ENCODE results near the gene WIF1.

WIF1 gene

GRCh38 chr12:65098364-65098763 is 22.7 kb downstream of the WIF1 start:
- no peak for TF ChIP-seq ZNF274 (IDR thresholded peaks at IDR 0.05; ENCODE audit: low read depth, low read length)
- H3K4me3 ChIP-seq (ENCODE audit: low read length): no peak overlapping the region

GRCh38 chr12:65094722-65095121 is 26.4 kb downstream of the WIF1 start:
- TF ChIP-seq ZNF274 (IDR thresholded peaks at IDR 0.05; ENCODE audit: low read depth, low read length): no peak
- no peak overlapping the region for H3K4me3 ChIP-seq (ENCODE audit: low read length)

- no peak for TF ChIP-seq ZNF274 (IDR thresholded peaks at IDR 0.05; ENCODE audit: low read depth, low read length)
- H3K4me3 ChIP-seq (ENCODE audit: low read length): no peak overlapping the region
Measured at GRCh38 chr12:65093606-65094005, 27.5 kb downstream of the WIF1 start.

GRCh38 chr12:65090461-65090860 is 30.6 kb downstream of the WIF1 start:
- no peak for TF ChIP-seq ZNF274 (IDR thresholded peaks at IDR 0.05; ENCODE audit: low read depth, low read length)
- no peak overlapping the region for H3K4me3 ChIP-seq (ENCODE audit: low read length)

GRCh38 chr12:65086236-65086635 is 34.9 kb downstream of the WIF1 start:
- TF ChIP-seq ZNF274 (IDR thresholded peaks at IDR 0.05; ENCODE audit: low read depth, low read length): no peak
- no peak overlapping the region for H3K4me3 ChIP-seq (ENCODE audit: low read length)

- TF ChIP-seq ZNF274 (IDR thresholded peaks at IDR 0.05; ENCODE audit: low read depth, low read length): no peak
- no peak overlapping the region for H3K4me3 ChIP-seq (ENCODE audit: low read length)
Measured at GRCh38 chr12:65084579-65084978, 36.5 kb downstream of the WIF1 start.

GRCh38 chr12:65083581-65083980 is 37.5 kb downstream of the WIF1 start:
- no peak for TF ChIP-seq ZNF274 (IDR thresholded peaks at IDR 0.05; ENCODE audit: low read depth, low read length)

GRCh38 chr12:65082406-65082805 is 38.7 kb downstream of the WIF1 start:
- TF ChIP-seq ZNF274 (IDR thresholded peaks at IDR 0.05; ENCODE audit: low read depth, low read length): no peak
- H3K4me3 ChIP-seq (ENCODE audit: low read length): no peak overlapping the region

More at GRCh38 chr12:65083581-65083980, 37.5 kb downstream of the WIF1 start:
- no peak overlapping the region for H3K4me3 ChIP-seq (ENCODE audit: low read length)

GRCh38 chr12:65081496-65081895 is 39.6 kb downstream of the WIF1 start:
- H3K4me3 ChIP-seq (ENCODE audit: low read length): no peak overlapping the region
- TF ChIP-seq ZNF274 (IDR thresholded peaks at IDR 0.05; ENCODE audit: low read depth, low read length): no peak

GRCh38 chr12:65074932-65075331 is 46.2 kb downstream of the WIF1 start:
- no peak for TF ChIP-seq ZNF274 (IDR thresholded peaks at IDR 0.05; ENCODE audit: low read depth, low read length)
- H3K4me3 ChIP-seq (ENCODE audit: low read length): no peak overlapping the region

- no peak for TF ChIP-seq ZNF274 (IDR thresholded peaks at IDR 0.05; ENCODE audit: low read depth, low read length)
- H3K4me3 ChIP-seq (ENCODE audit: low read length): no peak overlapping the region
Measured at GRCh38 chr12:65069336-65069735, 51.8 kb downstream of the WIF1 start.

GRCh38 chr12:65067383-65067782 is 53.7 kb downstream of the WIF1 start:
- TF ChIP-seq ZNF274 (IDR thresholded peaks at IDR 0.05; ENCODE audit: low read depth, low read length): no peak
- no peak overlapping the region for H3K4me3 ChIP-seq (ENCODE audit: low read length)

GRCh38 chr12:65055859-65056258 is 65.2 kb downstream of the WIF1 start:
- no peak overlapping the region for H3K4me3 ChIP-seq (ENCODE audit: low read length)
- no peak for TF ChIP-seq ZNF274 (IDR thresholded peaks at IDR 0.05; ENCODE audit: low read depth, low read length)

GRCh38 chr12:65051218-65051617 is 69.9 kb downstream of the WIF1 start:
- no peak for TF ChIP-seq ZNF274 (IDR thresholded peaks at IDR 0.05; ENCODE audit: low read depth, low read length)
- no peak overlapping the region for H3K4me3 ChIP-seq (ENCODE audit: low read length)

- H3K4me3 ChIP-seq (ENCODE audit: low read length): no peak overlapping the region
- no peak for TF ChIP-seq ZNF274 (IDR thresholded peaks at IDR 0.05; ENCODE audit: low read depth, low read length)
Measured at GRCh38 chr12:65045269-65045668, 75.8 kb downstream of the WIF1 start.

- TF ChIP-seq ZNF274 (IDR thresholded peaks at IDR 0.05; ENCODE audit: low read depth, low read length): no peak
- no peak overlapping the region for H3K4me3 ChIP-seq (ENCODE audit: low read length)
Measured at GRCh38 chr12:65039301-65039700, 81.8 kb downstream of the WIF1 start.
